GM23338 (cell line): ENCODE measurements around the gene EPS8L3. TPM values are rescaled to one million over a fixed set of nuclear protein-coding genes. Genes with fewer than 3 reads are reported as not detected.

Experiments
- ATAC-seq: fragments of 200-7000 bp; cut with Tn5 transposase; 3 replicates; pipeline ENCODE4 v1.9.1; 2020
- DNase-seq: peaks from one replicate; pipeline ENCODE4 v3.0.0-alpha.2; 2015; ENCODE audit warnings: low spot score
- H2AFZ ChIP-seq: fragments of 200-600 bp; sonication (generic); 2 replicates; pipeline ENCODE4 v1.8.0; 2016; ENCODE audit warnings: antibody characterized with exemption, mild to moderate bottlenecking, moderate library complexity
- H3F3A ChIP-seq: fragments of 200-600 bp; sonication (generic); replicated peaks from 2 replicates; pipeline ENCODE4 v1.8.0; 2017; ENCODE audit warnings: antibody characterized with exemption, mixed run types, low read depth
- H3K27ac ChIP-seq: fragments of 200-600 bp; sonication (generic); 2 replicates; pipeline ENCODE4 v1.6.1; 2016; ENCODE audit warnings: low read depth
- H3K27me3 ChIP-seq: fragments of 200-600 bp; sonication (generic); 2 replicates; pipeline ENCODE4 v1.8.0; 2016; ENCODE audit warnings: mild to moderate bottlenecking, mixed run types, moderate library complexity; ENCODE audit not compliant: insufficient read depth
- H3K36me3 ChIP-seq: fragments of 200-600 bp; sonication (generic); 2 replicates; pipeline ENCODE4 v1.8.0; 2016; ENCODE audit warnings: mild to moderate bottlenecking; ENCODE audit not compliant: insufficient read depth
- H3K4me1 ChIP-seq: fragments of 200-600 bp; sonication (generic); 2 replicates; pipeline ENCODE4 v1.8.0; 2016; ENCODE audit warnings: mild to moderate bottlenecking, moderate library complexity; ENCODE audit not compliant: insufficient read depth
- H3K4me2 ChIP-seq: fragments of 200-600 bp; sonication (generic); 2 replicates; pipeline ENCODE4 v1.7.1; 2017; ENCODE audit warnings: mixed run types
- H3K4me3 ChIP-seq: fragments of 200-600 bp; sonication (generic); 2 replicates; pipeline ENCODE4 v1.6.1; 2016; ENCODE audit warnings: mixed run types
- H3K79me2 ChIP-seq: fragments of 200-600 bp; sonication (generic); replicated peaks from 2 replicates; pipeline ENCODE4 v1.8.0; 2017; ENCODE audit warnings: mild to moderate bottlenecking; ENCODE audit not compliant: insufficient read depth
- H3K9me2 ChIP-seq: fragments of 200-600 bp; sonication (generic); 2 replicates; pipeline ENCODE4 v1.8.0; 2017; ENCODE audit not compliant: insufficient read depth
- H4K20me1 ChIP-seq: fragments of 200-600 bp; sonication (generic); replicated peaks from 2 replicates; pipeline ENCODE4 v1.8.0; 2017; ENCODE audit warnings: mild to moderate bottlenecking; ENCODE audit not compliant: insufficient read depth
- H3K27ac Mint-ChIP-seq: 2 replicates; pipeline ENCODE4 v1.8.0; 2020; ENCODE audit warnings: inconsistent platforms, mild to moderate bottlenecking, moderate library complexity, mixed read lengths
- H3K27me3 Mint-ChIP-seq: 3 replicates; pipeline ENCODE4 v1.8.0; 2022; ENCODE audit warnings: low read depth, mild to moderate bottlenecking, moderate library complexity, mixed read lengths, inconsistent platforms; ENCODE audit not compliant: insufficient read depth, poor library complexity
- H3K36me3 Mint-ChIP-seq: 3 replicates; pipeline ENCODE4 v1.8.0; 2021; ENCODE audit warnings: low read depth, mild to moderate bottlenecking, inconsistent platforms, moderate library complexity, mixed read lengths
- H3K4me1 Mint-ChIP-seq: 3 replicates; pipeline ENCODE4 v1.8.0; 2020; ENCODE audit warnings: mild to moderate bottlenecking, inconsistent platforms, mixed read lengths
- H3K4me3 Mint-ChIP-seq: 3 replicates; pipeline ENCODE4 v1.8.0; 2021; ENCODE audit warnings: moderate library complexity, mild to moderate bottlenecking, inconsistent platforms, mixed read lengths
- H3K9me3 Mint-ChIP-seq: 3 replicates; pipeline ENCODE4 v1.8.0; 2020; ENCODE audit warnings: moderate library complexity, mild to moderate bottlenecking, inconsistent platforms, mixed read lengths
- CREB1 ChIP-seq: fragments of 250-450 bp; sonication (Bioruptor Pico); IDR thresholded peaks from 2 replicates; pipeline ENCODE4 v1.5.0; 2020; ENCODE audit warnings: low read depth, mild to moderate bottlenecking, moderate library complexity
- EZH2 ChIP-seq: fragments of 200-600 bp; sonication (generic); IDR thresholded peaks from one replicate; pipeline ENCODE4 v1.8.0; 2017; ENCODE audit warnings: antibody characterized with exemption, mild to moderate bottlenecking, low read depth; ENCODE audit not compliant: unreplicated experiment
- EZH2phosphoT487 ChIP-seq: fragments of 200-600 bp; sonication (generic); IDR thresholded peaks from one replicate; pipeline ENCODE4 v1.8.1; 2018; ENCODE audit warnings: antibody characterized with exemption; ENCODE audit not compliant: unreplicated experiment
- JUNB ChIP-seq: IDR thresholded peaks from one replicate; pipeline ENCODE4 v1.6.1; 2016; ENCODE audit warnings: antibody characterized with exemption; ENCODE audit not compliant: unreplicated experiment
- NANOG ChIP-seq: IDR thresholded peaks from 2 replicates; pipeline ENCODE4 v1.6.1; 2016; ENCODE audit warnings: antibody characterized with exemption, borderline replicate concordance
- POLR2AphosphoS5 ChIP-seq: IDR thresholded peaks from 2 replicates; pipeline ENCODE4 v1.6.1; 2016; ENCODE audit warnings: antibody characterized with exemption, low read depth
- STAT1 ChIP-seq: IDR thresholded peaks from one replicate; pipeline ENCODE4 v1.6.1; 2016; ENCODE audit warnings: antibody characterized with exemption; ENCODE audit not compliant: unreplicated experiment
- ZNF114 ChIP-seq: fragments of 250-450 bp; sonication (Bioruptor Pico); IDR thresholded peaks from 2 replicates; pipeline ENCODE4 v1.5.0; 2020; ENCODE audit warnings: mild to moderate bottlenecking, moderate library complexity
- ZNF331 ChIP-seq: fragments of 250-450 bp; sonication (Bioruptor Pico); IDR thresholded peaks from 2 replicates; pipeline ENCODE4 v1.5.0; 2020; ENCODE audit warnings: low read depth, mild to moderate bottlenecking, moderate library complexity
- polyA plus RNA-seq: library from polyadenylated mRNA; unstranded; fragments of >200 nt; fragmentation: Nextera tagmentation; extraction: Ambion mirVana; gene quantifications from 2 replicates; pipeline ENCODE4 v1.2.1, GENCODE V29; 2016
- total RNA-seq: library from RNA; depleted of rRNA; stranded (reverse); fragments of >200 nt; shearing (Covaris generic); gene quantifications from 2 replicates; pipeline ENCODE4 v1.2.3, GENCODE V29; 2014
- TF ChIP-seq, protein P1 (sequence below): IDR thresholded peaks from 2 replicates; pipeline ENCODE4 v1.6.1; 2016; ENCODE audit warnings: antibody characterized with exemption
- TF ChIP-seq, protein P2 (sequence below): IDR thresholded peaks from one replicate; pipeline ENCODE4 v1.6.1; 2018; ENCODE audit warnings: antibody characterized with exemption; ENCODE audit not compliant: unreplicated experiment
- TF ChIP-seq, protein P3 (sequence below): fragments of 250-450 bp; sonication (Bioruptor Pico); IDR thresholded peaks from 2 replicates; pipeline ENCODE4 v1.5.0; 2020; ENCODE audit warnings: mild to moderate bottlenecking, moderate library complexity

Gene EPS8L3
- total and polyA plus RNA-seq, 2 experiments from 2014 or later, result not detected

DNA sequence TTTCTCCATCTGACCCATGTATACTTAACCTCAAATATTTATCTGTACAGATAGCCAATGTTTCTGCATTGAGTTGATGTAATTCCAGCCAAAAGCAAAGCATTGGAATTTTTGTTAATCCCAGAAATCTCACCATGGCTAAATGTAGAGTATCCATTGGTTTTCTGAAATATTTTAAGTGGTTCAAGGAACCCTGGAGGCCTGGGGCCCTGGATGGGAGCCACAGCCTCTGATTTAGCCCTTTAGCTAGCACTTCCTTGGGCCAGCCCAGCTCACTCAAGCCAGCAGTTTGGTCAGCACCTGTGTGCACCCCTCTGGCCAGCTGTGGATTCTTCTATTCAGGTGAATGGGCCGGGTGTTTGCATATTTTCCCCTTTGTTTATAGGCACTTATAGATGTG, 18.8 kb upstream of the EPS8L3 start (continued):
- TF ChIP-seq, protein P1, sequence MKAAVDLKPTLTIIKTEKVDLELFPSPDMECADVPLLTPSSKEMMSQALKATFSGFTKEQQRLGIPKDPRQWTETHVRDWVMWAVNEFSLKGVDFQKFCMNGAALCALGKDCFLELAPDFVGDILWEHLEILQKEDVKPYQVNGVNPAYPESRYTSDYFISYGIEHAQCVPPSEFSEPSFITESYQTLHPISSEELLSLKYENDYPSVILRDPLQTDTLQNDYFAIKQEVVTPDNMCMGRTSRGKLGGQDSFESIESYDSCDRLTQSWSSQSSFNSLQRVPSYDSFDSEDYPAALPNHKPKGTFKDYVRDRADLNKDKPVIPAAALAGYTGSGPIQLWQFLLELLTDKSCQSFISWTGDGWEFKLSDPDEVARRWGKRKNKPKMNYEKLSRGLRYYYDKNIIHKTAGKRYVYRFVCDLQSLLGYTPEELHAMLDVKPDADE, result no peak
- TF ChIP-seq NANOG, result no peak
- TF ChIP-seq POLR2AphosphoS5, result no peak
- no peak for TF ChIP-seq JUNB

DNA sequence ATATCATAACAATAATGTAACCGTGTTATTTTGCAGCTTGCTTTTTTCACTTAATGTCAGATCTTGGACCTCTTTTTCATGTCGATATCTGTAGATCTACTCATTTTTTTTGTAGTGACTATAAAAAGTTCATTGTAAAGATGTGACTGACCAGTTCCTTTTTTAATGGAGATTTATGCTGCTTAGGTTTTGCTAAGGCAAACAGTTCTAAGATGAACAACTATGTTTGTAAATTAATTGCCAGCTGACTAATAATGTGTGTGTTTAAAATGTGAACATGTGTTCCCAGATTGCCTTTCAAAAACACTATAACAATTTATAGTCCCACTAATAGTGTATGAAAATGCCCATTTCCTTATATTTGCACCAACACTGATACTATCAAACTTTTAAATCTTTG, 18.1 kb upstream of the EPS8L3 start:
- 0 out of 2 replicates have a peak, but pooled peaks cover 7% of the 10 kb centered on the region for H3K36me3 ChIP-seq
- peaks cover 10% of the 10 kb centered on the region for H3K4me1 ChIP-seq
- H3K79me2 ChIP-seq, result no peaks in the 10 kb centered on the region
- Mint-ChIP-seq H3K4me3 (no peak overlapping the region), H3K27me3 (peaks cover 8% of the 10 kb centered on the region), H3K4me1 (peaks cover 13% of the 10 kb centered on the region; the same call in 2 of the 3 replicates), H3K36me3 (peaks cover 8% of the 10 kb centered on the region; the same call in 2 of the 3 replicates), H3K9me3 (peaks cover 18% of the 10 kb centered on the region), H3K27ac (no peak overlapping the region)
- H3F3A ChIP-seq, result no peaks in the 10 kb centered on the region
- H3K4me2 ChIP-seq, result no peak overlapping the region
- no peaks in the 10 kb centered on the region for H3K27me3 ChIP-seq
- H3K27ac ChIP-seq, result no peak overlapping the region
- DNase-seq (no peak), ATAC-seq (no peak)
- no peaks in the 10 kb centered on the region for H4K20me1 ChIP-seq
- no peaks in the 10 kb centered on the region for H3K9me2 ChIP-seq
- H2AFZ ChIP-seq, result no peak overlapping the region
- H3K4me3 ChIP-seq, result no peak overlapping the region
- no peak for TF ChIP-seq EZH2
- TF ChIP-seq, protein P2, sequence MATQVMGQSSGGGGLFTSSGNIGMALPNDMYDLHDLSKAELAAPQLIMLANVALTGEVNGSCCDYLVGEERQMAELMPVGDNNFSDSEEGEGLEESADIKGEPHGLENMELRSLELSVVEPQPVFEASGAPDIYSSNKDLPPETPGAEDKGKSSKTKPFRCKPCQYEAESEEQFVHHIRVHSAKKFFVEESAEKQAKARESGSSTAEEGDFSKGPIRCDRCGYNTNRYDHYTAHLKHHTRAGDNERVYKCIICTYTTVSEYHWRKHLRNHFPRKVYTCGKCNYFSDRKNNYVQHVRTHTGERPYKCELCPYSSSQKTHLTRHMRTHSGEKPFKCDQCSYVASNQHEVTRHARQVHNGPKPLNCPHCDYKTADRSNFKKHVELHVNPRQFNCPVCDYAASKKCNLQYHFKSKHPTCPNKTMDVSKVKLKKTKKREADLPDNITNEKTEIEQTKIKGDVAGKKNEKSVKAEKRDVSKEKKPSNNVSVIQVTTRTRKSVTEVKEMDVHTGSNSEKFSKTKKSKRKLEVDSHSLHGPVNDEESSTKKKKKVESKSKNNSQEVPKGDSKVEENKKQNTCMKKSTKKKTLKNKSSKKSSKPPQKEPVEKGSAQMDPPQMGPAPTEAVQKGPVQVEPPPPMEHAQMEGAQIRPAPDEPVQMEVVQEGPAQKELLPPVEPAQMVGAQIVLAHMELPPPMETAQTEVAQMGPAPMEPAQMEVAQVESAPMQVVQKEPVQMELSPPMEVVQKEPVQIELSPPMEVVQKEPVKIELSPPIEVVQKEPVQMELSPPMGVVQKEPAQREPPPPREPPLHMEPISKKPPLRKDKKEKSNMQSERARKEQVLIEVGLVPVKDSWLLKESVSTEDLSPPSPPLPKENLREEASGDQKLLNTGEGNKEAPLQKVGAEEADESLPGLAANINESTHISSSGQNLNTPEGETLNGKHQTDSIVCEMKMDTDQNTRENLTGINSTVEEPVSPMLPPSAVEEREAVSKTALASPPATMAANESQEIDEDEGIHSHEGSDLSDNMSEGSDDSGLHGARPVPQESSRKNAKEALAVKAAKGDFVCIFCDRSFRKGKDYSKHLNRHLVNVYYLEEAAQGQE, result no peak
- TF ChIP-seq CREB1 (CRISPR knock-in tag), result no peak
- TF ChIP-seq, protein P3, sequence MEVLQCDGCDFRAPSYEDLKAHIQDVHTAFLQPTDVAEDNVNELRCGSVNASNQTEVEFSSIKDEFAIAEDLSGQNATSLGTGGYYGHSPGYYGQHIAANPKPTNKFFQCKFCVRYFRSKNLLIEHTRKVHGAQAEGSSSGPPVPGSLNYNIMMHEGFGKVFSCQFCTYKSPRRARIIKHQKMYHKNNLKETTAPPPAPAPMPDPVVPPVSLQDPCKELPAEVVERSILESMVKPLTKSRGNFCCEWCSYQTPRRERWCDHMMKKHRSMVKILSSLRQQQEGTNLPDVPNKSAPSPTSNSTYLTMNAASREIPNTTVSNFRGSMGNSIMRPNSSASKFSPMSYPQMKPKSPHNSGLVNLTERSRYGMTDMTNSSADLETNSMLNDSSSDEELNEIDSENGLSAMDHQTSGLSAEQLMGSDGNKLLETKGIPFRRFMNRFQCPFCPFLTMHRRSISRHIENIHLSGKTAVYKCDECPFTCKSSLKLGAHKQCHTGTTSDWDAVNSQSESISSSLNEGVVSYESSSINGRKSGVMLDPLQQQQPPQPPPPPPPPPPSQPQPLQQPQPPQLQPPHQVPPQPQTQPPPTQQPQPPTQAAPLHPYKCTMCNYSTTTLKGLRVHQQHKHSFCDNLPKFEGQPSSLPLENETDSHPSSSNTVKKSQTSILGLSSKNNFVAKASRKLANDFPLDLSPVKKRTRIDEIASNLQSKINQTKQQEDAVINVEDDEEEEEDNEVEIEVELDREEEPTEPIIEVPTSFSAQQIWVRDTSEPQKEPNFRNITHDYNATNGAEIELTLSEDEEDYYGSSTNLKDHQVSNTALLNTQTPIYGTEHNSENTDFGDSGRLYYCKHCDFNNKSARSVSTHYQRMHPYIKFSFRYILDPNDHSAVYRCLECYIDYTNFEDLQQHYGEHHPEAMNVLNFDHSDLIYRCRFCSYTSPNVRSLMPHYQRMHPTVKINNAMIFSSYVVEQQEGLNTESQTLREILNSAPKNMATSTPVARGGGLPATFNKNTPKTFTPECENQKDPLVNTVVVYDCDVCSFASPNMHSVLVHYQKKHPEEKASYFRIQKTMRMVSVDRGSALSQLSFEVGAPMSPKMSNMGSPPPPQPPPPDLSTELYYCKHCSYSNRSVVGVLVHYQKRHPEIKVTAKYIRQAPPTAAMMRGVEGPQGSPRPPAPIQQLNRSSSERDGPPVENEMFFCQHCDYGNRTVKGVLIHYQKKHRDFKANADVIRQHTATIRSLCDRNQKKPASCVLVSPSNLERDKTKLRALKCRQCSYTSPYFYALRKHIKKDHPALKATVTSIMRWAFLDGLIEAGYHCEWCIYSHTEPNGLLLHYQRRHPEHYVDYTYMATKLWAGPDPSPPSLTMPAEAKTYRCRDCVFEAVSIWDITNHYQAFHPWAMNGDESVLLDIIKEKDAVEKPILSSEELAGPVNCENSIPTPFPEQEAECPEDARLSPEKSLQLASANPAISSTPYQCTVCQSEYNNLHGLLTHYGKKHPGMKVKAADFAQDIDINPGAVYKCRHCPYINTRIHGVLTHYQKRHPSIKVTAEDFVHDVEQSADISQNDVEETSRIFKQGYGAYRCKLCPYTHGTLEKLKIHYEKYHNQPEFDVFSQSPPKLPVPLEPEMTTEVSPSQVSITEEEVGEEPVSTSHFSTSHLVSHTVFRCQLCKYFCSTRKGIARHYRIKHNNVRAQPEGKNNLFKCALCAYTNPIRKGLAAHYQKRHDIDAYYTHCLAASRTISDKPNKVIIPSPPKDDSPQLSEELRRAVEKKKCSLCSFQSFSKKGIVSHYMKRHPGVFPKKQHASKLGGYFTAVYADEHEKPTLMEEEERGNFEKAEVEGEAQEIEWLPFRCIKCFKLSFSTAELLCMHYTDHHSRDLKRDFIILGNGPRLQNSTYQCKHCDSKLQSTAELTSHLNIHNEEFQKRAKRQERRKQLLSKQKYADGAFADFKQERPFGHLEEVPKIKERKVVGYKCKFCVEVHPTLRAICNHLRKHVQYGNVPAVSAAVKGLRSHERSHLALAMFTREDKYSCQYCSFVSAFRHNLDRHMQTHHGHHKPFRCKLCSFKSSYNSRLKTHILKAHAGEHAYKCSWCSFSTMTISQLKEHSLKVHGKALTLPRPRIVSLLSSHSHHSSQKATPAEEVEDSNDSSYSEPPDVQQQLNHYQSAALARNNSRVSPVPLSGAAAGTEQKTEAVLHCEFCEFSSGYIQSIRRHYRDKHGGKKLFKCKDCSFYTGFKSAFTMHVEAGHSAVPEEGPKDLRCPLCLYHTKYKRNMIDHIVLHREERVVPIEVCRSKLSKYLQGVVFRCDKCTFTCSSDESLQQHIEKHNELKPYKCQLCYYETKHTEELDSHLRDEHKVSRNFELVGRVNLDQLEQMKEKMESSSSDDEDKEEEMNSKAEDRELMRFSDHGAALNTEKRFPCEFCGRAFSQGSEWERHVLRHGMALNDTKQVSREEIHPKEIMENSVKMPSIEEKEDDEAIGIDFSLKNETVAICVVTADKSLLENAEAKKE (CRISPR knock-in tag), result no peak
- TF ChIP-seq EZH2phosphoT487, result no peak
- TF ChIP-seq ZNF331, result no peak
- TF ChIP-seq ZNF114 (CRISPR knock-in tag), result no peak
- TF ChIP-seq STAT1, result no peak
- TF ChIP-seq, protein P1, result no peak
- TF ChIP-seq JUNB, result no peak
- TF ChIP-seq POLR2AphosphoS5, result no peak
- no peak for TF ChIP-seq NANOG
